B cell (primary cell): ENCODE measurements around the gene DEFB124. TPM values are rescaled to one million over a fixed set of nuclear protein-coding genes. Genes with fewer than 3 reads are reported as not detected.
"Not testable (repeated sequence)": the region's sequence is repeated elsewhere in the genome, so short reads cannot be mapped to it uniquely, and the experiment has no call there.

ENCODE experiments used
- ATAC-seq: fragments of 200-7000 bp; cut with Tn5 transposase; one replicate; pipeline ENCODE4 v1.10.0; 2021; ENCODE audit warnings: low read depth, mild to moderate bottlenecking, moderate number of reproducible peaks, moderate library complexity
- CTCF ChIA-PET: fragments of 350-600 bp; sonication (Branson Sonifier 250); formaldehyde crosslinking; loops from one replicate; lab custom pipeline; 2021; ENCODE audit warnings: antibody characterized with exemption, inconsistent platforms; lab: Charles Lee
- POLR2A ChIA-PET: fragments of 350-600 bp; sonication (Branson Sonifier 250); formaldehyde crosslinking; loops from one replicate; lab custom pipeline; 2021; ENCODE audit warnings: antibody characterized with exemption; lab: Charles Lee
- DNase-seq: peaks from one replicate; pipeline ENCODE4 v3.0.0; 2013
- H2AFZ ChIP-seq: 2 replicates; pipeline ENCODE4 v1.6.1; 2012; ENCODE audit warnings: mild to moderate bottlenecking, low read depth, low read length; ENCODE audit not compliant: insufficient read depth, poor library complexity, severe bottlenecking
- H3K27ac ChIP-seq, 2 donors: 1 replicate in 1 of 2; 2 replicates in 1 of 2; pipeline ENCODE4 v1.5.1; 2012 to 2013; ENCODE audit warnings: low read length in 2 of 2, mild to moderate bottlenecking in 2 of 2, moderate library complexity in 1 of 2
- H3K27me3 ChIP-seq, 4 experiments: fragments of 200-600 bp in 1 of 4; sonication (generic) in 1 of 4; replicated peaks in 1 of 4; 1 replicate in 2 of 4; 2 replicates in 2 of 4; pipeline versions ENCODE4 v1.6.1 to v1.7.0; 2013 to 2016; ENCODE audit warnings: low read length in 3 of 4, mild to moderate bottlenecking in 2 of 4, mixed read lengths in 1 of 4, moderate library complexity in 1 of 4; ENCODE audit not compliant: insufficient read depth in 4 of 4, control insufficient read depth in 3 of 4; ENCODE audit errors: control extremely low read depth in 1 of 4
- H3K36me3 ChIP-seq, 2 experiments: replicated peaks in 1 of 2; 1 replicate in 1 of 2; 2 replicates in 1 of 2; pipeline versions ENCODE4 v1.6.1 to v1.7.1; 2013; ENCODE audit warnings: low read length in 1 of 2; ENCODE audit not compliant: insufficient read depth in 2 of 2, control insufficient read depth in 1 of 2; ENCODE audit errors: control extremely low read depth in 1 of 2, extremely low read depth in 1 of 2
- H3K4me1 ChIP-seq, 2 donors: fragments of 200-600 bp in 1 of 2; sonication (generic) in 1 of 2; 1 replicate in 1 of 2; 2 replicates in 1 of 2; pipeline versions ENCODE4 v1.5.1 to v1.6.1; 2013 to 2017; ENCODE audit warnings: low read length in 2 of 2; ENCODE audit not compliant: control insufficient read depth in 2 of 2, insufficient read depth in 2 of 2
- H3K4me2 ChIP-seq: replicated peaks from 2 replicates; pipeline ENCODE3; 2012; ENCODE audit warnings: mild to moderate bottlenecking, low read depth, low read length; ENCODE audit not compliant: poor library complexity, severe bottlenecking
- H3K4me3 ChIP-seq, 5 experiments: fragments of 200-600 bp in 1 of 5; sonication (generic) in 1 of 5; 1 replicate in 3 of 5; 2 replicates in 2 of 5; pipeline versions ENCODE4 v1.5.1 to v1.7.0; 2011 to 2016; ENCODE audit warnings: low read length in 4 of 5, mild to moderate bottlenecking in 4 of 5, low read depth in 2 of 5, control low read depth in 1 of 5, moderate library complexity in 1 of 5; ENCODE audit not compliant: insufficient read depth in 1 of 5; ENCODE audit errors: control extremely low read depth in 1 of 5, extremely low read depth in 1 of 5
- H3K79me2 ChIP-seq: fragments of 200-600 bp; sonication (generic); one replicate; pipeline ENCODE4 v1.6.0; 2016; ENCODE audit warnings: low read length; ENCODE audit not compliant: control insufficient read depth, insufficient read depth
- H3K9ac ChIP-seq: fragments of 200-600 bp; sonication (generic); 2 replicates; pipeline ENCODE4 v1.6.1; 2017; ENCODE audit warnings: mild to moderate bottlenecking, low read length, moderate library complexity
- H3K9me3 ChIP-seq, 3 donors: one replicate each; pipeline versions ENCODE4 v1.6.1 to v1.7.1; 2013; ENCODE audit warnings: low read length in 2 of 3; ENCODE audit not compliant: control insufficient read depth in 2 of 3, insufficient read depth in 1 of 3; ENCODE audit errors: control extremely low read depth in 1 of 3
- H4K20me1 ChIP-seq: 2 replicates; pipeline ENCODE4 v1.6.0; 2012; ENCODE audit warnings: mild to moderate bottlenecking, low read length; ENCODE audit not compliant: insufficient read depth, control insufficient read depth, poor library complexity, severe bottlenecking
- H3K27ac Mint-ChIP-seq: one replicate; pipeline ENCODE4 v1.8.0; 2021; ENCODE audit warnings: mixed read lengths
- H3K27me3 Mint-ChIP-seq: one replicate; pipeline ENCODE4 v1.8.0; 2021; ENCODE audit warnings: mixed read lengths
- H3K4me1 Mint-ChIP-seq: one replicate; pipeline ENCODE4 v1.8.0; 2021; ENCODE audit warnings: mixed read lengths
- H3K4me3 Mint-ChIP-seq: one replicate; pipeline ENCODE4 v1.8.0; 2021; ENCODE audit warnings: mixed read lengths
- H3K9me3 Mint-ChIP-seq: one replicate; pipeline ENCODE4 v1.8.0; 2022; ENCODE audit warnings: mixed read lengths; ENCODE audit not compliant: insufficient read depth
- CTCF ChIP-seq: fragments of 200-600 bp; IDR thresholded peaks from one replicate; pipeline ENCODE4 v1.8.0; 2022; ENCODE audit warnings: antibody characterized with exemption, mild to moderate bottlenecking
- EZH2 ChIP-seq: IDR thresholded peaks from 2 replicates; pipeline ENCODE4 v1.6.1; 2012; ENCODE audit warnings: borderline replicate concordance, low read depth, mild to moderate bottlenecking, moderate library complexity, low read length; ENCODE audit not compliant: insufficient read depth, poor library complexity, severe bottlenecking
- WGBS: methylation state at CpG from one replicate; pipeline ENCODE4 v1.1.5; 2013; ENCODE audit warnings: missing lambda C conversion rate; ENCODE audit not compliant: insufficient coverage; 5-methylcytosine and 5-hydroxymethylcytosine counted together
- intact Hi-C: fragments of 100-400 bp; cut with micrococcal nuclease; formaldehyde crosslinking; loops from one replicate; pipeline ENCODE4 v1.10.0; 2022
- polyA plus RNA-seq: library from polyadenylated mRNA; depleted of rRNA; stranded (reverse); fragments of >200 nt; gene quantifications from 2 replicates; pipeline ENCODE4 v1.2.3, GENCODE V29; 2012
- total RNA-seq, 2 donors: library from RNA; stranded (reverse); fragments of 120-200 nt in 1 of 2; gene quantifications; 1 replicate in 1 of 2; 2 replicates in 1 of 2; pipeline versions ENCODE4 v1.2.3 to v1.2.4, GENCODE V29; 2013 to 2022

The DEFB124 gene
- total and polyA plus RNA-seq, 2 donors (not counting 1 experiment from before 2014, with no cell fraction given), result not detected

- Histone ChIP-seq H3K36me3 (no peaks in the 10 kb centered on the region), H3K27me3 (peaks cover 0 to 33% (median 11%) of the 10 kb centered on the region in 4 experiments), H3K4me1 (peaks cover 23 to 24% of the 10 kb centered on the region in 2 donors), H3K27ac (no peak overlapping the region), H3K4me2 (no peak overlapping the region), H2AFZ (no peak overlapping the region), H3K9me3 (peaks cover 0 to 5% (median 0%) of the 10 kb centered on the region in 3 donors), H3K9ac (no peak overlapping the region), H3K4me3 (no peak overlapping the region), H3K79me2 (no peaks in the 10 kb centered on the region), H4K20me1 (no peaks in the 10 kb centered on the region)
- CTCF ChIA-PET, result interaction anchor here (1.5 to 3.5 kb wide), 2 partner anchors 12 to 31 kb away, joined by 4 to 14 read pairs; no protein-coding TSS in a partner anchor
- TF ChIP-seq CTCF (no peak), EZH2 (no peak)
- intact Hi-C loops, result no loop called here
- no peak overlapping the region for H3K27ac Mint-ChIP-seq
- H3K27me3 Mint-ChIP-seq, result peaks cover 40% of the 10 kb centered on the region
- 80% methylated on average over 5 of the region's 8 CpGs for WGBS
- DNase-seq (no peak), ATAC-seq (no peak)
- H3K4me1 Mint-ChIP-seq, result peaks cover 24% of the 10 kb centered on the region
- H3K4me3 Mint-ChIP-seq, result no peak overlapping the region
- POLR2A ChIA-PET, result no interaction called here
- H3K9me3 Mint-ChIP-seq, result no peaks in the 10 kb centered on the region
Measured at GRCh38 chr20:31472395-31473330, 2.3 kb downstream of the DEFB124 start.

- H3K9me3 Mint-ChIP-seq, H2AFZ ChIP-seq, CTCF ChIA-PET, H4K20me1 ChIP-seq, ATAC-seq, H3K27ac Mint-ChIP-seq, H3K9ac ChIP-seq, H3K4me2 ChIP-seq, H3K27ac ChIP-seq, DNase-seq, H3K36me3 ChIP-seq, POLR2A ChIA-PET, H3K4me3 Mint-ChIP-seq, H3K9me3 ChIP-seq, H3K4me3 ChIP-seq, intact Hi-C loops, H3K79me2 ChIP-seq: not testable (repeated sequence)
- Histone ChIP-seq H3K4me1 (peaks cover 19 to 23% of the 10 kb centered on the region in 2 donors), H3K27me3 (peaks cover 0 to 19% (median 4%) of the 10 kb centered on the region in 4 experiments)
- no CpG with 5 or more reads among the region's 33 CpGs for WGBS
- H3K4me1 Mint-ChIP-seq, result peaks cover 22% of the 10 kb centered on the region
- H3K27me3 Mint-ChIP-seq, result peaks cover 28% of the 10 kb centered on the region
Measured at GRCh38 chr20:31470946-31471345, 4.0 kb downstream of the DEFB124 start.
